PFSK-1 (cell line): Measurements from ENCODE around the gene STXBP3.

Source experiments
- FOXP2 ChIP-seq: optimal IDR thresholded peaks from 2 replicates; pipeline ENCODE3; 2011; ENCODE audit warnings: borderline replicate concordance, control low read depth, inconsistent platforms; ENCODE audit not compliant: insufficient read depth; ENCODE audit errors: extremely low read length, extremely low read depth
- POLR2AphosphoS5 ChIP-seq: IDR thresholded peaks from 2 replicates; pipeline ENCODE4 v1.6.1; 2012; ENCODE audit warnings: low read depth, mild to moderate bottlenecking, control low read depth, low read length, moderate library complexity
- TAF1 ChIP-seq: IDR thresholded peaks from 2 replicates; pipeline ENCODE4 v1.6.1; 2012; ENCODE audit warnings: low read length, control low read depth, borderline replicate concordance; ENCODE audit not compliant: insufficient read depth
- TF ChIP-seq, protein P1 (sequence below), 2 experiments: IDR thresholded peaks; 2 replicates each; pipeline versions ENCODE4 v1.6.1 to v1.8.0; 2011 to 2012; ENCODE audit warnings: low read depth in 2 of 2, low read length in 2 of 2, control low read depth in 1 of 2, inconsistent platforms in 1 of 2, mild to moderate bottlenecking in 1 of 2, moderate library complexity in 1 of 2; ENCODE audit not compliant: insufficient read depth in 1 of 2

GRCh38 chr1:108753363-108753762, 6.9 kb downstream of the STXBP3 start:
- TF ChIP-seq TAF1: no peak
- no peak for TF ChIP-seq POLR2AphosphoS5
- TF ChIP-seq, protein P1, sequence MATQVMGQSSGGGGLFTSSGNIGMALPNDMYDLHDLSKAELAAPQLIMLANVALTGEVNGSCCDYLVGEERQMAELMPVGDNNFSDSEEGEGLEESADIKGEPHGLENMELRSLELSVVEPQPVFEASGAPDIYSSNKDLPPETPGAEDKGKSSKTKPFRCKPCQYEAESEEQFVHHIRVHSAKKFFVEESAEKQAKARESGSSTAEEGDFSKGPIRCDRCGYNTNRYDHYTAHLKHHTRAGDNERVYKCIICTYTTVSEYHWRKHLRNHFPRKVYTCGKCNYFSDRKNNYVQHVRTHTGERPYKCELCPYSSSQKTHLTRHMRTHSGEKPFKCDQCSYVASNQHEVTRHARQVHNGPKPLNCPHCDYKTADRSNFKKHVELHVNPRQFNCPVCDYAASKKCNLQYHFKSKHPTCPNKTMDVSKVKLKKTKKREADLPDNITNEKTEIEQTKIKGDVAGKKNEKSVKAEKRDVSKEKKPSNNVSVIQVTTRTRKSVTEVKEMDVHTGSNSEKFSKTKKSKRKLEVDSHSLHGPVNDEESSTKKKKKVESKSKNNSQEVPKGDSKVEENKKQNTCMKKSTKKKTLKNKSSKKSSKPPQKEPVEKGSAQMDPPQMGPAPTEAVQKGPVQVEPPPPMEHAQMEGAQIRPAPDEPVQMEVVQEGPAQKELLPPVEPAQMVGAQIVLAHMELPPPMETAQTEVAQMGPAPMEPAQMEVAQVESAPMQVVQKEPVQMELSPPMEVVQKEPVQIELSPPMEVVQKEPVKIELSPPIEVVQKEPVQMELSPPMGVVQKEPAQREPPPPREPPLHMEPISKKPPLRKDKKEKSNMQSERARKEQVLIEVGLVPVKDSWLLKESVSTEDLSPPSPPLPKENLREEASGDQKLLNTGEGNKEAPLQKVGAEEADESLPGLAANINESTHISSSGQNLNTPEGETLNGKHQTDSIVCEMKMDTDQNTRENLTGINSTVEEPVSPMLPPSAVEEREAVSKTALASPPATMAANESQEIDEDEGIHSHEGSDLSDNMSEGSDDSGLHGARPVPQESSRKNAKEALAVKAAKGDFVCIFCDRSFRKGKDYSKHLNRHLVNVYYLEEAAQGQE (IDR thresholded peaks at IDR 0.05; ENCODE audit: insufficient read depth in 1 of 2, low read depth in 2 of 2, low read length in 2 of 2): no peak
- TF ChIP-seq FOXP2: no peak
